ENCODE results near the gene IFNA6.

The IFNA6 gene

DNA sequence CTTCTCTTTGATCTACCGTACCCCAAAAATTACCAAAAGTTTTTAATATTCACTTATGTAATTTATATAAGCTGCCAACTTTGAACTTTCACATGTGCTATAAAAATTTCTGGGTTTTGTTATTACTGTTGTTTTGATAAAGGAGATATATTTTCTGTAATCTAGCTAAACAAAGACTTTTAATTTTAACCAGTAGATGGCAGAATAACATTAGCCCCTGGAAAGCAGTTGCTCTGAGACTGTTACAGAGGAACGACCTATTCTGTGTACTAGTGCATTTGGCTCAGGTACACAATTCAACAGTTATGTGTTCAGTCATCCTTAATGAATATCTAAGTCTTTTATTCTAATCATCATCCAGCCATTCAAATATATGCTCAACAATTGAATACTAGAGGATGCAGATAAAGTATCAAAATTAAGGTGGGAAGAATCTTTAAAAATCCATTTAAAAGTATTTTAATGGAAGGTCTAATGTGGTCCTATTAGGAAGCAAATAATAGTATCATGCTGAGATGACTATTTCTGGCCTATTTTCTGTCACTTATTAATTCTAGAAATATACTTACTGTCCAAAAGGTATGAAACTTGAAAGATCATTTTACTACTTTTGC, 24.1 kb downstream of the IFNA6 start:
- DNase-seq, result peak; percentile 69

DNA sequence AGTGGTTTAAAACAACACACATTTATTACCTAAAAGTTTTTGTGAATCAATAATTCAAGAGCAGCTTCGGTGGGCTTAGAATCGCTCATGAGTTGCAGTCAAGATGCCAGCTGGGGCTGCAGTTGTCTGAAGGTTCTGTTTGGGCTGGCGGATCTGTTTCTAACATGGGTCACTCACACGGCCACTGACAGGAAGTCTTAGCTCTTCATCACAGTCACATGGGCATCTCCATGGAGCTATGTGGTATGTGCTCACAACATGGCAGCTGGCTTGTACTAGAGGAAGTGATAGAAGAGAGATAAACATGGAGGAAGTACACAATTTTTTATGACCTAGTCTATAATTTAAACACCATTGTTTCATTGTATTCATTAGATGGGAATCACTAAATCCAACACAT, 26.6 kb downstream of the IFNA6 start:
- peak; percentile 17 for DNase-seq

DNA sequence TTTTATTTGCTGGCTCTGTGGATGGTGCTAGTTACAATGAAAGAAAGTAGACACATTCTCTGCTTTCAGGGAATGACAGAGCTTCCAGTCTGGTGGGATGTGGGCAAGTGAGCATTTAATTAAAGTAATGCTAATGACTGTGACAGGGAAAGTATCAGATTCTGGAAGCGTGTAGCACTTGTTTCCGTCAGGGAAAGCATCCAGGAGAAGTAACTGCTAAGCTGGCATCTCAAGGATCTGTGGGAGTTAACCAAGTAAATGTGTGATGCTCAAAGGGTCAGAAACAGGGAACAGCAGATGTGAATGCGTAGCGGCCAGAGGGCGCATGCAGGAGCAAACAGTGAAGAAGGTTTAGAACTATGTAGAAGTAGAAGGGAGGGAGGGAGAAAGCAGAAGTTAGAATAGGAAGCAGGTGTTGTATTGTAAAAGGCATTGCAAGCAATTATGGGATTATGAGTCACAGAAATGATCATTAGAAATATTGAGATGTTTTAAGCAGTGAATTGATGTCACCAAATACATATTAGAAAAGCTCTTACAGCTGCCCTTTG, 27.7 kb downstream of the IFNA6 start:
- DNase-seq, result no peak

DNA sequence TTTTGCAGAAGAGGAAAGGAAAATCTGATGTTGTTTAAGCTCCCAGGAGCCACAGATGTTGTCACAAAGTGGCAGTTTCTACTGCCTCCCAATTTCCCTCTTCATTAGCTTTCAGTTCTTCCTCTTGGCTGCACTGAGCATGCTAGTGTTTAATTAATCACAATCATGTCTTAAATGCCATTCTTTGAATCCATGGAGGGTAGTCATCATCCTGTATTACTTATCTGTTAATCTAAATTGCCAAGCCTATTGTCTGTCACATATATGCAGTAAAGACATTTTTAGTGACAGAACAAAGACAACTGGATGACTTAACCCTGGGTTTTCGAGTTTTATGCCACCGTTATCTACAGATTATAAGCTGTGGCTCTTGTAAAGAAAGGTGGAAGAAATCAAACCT, 30.2 kb downstream of the IFNA6 start:
- DNase-seq, result no peak

DNA sequence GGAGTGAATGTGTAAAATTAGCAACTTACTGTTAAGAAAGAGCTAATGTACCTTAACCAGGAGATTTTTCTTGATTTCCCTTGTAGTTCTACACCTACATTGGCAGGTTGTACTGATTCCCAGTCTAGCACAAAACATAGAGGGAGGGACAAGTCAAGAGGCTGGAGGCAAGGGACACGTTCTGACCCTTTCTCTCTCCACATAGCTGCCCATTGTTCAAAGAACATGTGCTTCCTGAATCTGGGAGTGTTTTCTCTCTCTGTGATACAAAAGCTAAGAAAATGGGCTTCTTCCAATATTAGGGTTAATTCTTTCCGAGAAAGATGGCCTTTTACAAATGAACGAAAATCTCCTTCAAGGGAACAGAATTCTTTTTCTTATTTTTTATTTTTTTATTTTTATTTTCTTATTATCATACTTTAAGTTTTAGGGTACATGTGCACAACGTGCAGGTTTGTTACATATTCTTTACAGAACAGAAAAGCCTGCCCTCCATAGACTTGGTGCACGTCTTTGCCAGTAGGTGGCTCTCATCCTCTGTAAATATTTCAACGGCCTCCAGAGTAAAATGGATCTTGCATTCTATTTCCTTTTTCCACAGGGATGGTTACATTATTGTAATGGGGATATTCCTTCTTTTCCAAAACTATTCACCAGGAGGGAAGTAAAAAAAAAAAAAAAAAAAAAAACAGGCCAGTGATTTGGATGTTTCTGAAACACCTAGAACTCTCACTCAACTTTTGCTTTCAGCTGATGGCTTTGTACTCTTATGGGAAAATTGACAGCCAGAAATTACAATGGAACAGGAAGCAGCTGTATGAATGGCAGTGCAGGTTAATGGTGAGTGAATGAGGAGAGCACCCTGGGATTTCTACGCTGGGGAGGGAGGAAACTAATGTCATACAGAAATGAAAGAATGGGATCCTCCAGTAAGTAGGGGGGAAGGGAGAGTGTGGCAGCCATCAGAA, 32.4 kb downstream of the IFNA6 start:
- peak; percentile 72 for DNase-seq

DNA sequence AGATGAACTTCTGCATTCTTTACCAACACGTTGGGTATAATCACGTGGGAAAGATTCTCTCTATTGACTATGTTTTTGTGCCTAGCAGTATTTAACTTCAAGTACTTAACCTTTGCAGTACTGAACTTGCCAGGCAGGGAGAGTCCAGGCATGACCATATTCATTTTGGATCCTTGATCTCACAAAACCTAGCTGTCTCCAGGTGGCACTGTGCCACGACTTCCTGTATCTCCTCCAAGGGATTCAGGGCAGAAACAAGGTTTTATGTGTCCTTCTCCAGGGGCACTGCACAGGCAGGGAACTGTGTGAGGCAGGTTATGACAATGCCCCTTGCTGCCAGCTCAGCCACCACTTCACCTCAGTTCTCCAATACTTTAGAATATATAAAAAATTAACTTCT, 33.8 kb downstream of the IFNA6 start:
- DNase-seq, result peak; percentile 12

DNA sequence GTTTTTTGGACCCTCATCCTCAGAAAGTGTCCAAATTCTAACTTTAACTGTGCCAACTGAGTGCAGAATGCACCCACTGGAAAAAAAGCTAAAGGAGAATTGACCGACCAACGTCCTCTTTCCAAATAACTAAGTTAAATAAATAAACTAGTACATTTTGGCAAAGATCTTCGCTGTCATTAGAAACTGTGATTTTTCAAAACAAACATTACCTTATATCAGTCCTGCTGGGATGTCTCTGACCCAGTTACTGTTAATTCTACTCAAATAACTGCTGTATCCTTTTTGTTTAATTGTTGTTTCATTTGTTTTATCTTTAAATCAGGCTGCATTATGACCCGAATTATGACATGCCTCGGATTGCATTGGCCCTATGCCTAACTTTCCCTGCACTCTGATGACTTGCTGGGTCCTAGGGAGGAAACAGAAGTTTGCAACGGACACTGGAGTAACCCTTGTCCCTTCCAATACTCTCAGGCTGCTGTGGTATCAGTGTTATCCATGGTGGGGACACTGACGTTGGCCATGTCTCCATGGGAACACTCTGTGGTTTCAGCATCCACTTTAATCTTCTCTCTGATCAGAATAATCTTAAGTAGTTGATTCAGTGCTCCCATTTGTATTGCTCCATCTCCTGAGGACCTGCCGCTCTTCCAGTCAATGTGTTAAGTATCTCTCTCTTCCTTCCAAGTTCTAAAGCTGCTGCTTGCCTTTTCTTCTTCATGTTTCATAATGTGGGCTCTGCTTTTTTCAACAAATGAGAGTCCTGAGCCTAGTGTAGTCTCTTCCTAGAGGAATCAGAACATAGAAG, 34.5 kb downstream of the IFNA6 start:
- DNase-seq, result no peak

DNA sequence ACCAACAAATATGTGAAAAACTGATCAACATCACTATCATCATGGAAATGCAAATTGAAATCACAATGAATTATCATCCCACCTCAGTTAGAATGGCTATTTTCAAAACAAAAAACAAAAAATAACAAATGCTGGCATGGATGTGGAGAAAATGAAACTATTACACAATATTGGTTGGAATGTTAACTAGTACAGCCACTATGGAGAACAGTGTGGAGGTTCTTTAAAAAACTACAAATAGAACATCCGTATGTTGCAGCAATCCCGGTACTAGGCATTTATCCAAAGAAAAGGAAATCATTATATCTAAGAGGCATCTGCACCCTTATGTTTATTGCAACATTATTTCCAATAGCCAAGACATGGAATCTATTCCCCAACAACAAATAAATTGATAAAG, 36.5 kb downstream of the IFNA6 start:
- DNase-seq, result no peak

DNA sequence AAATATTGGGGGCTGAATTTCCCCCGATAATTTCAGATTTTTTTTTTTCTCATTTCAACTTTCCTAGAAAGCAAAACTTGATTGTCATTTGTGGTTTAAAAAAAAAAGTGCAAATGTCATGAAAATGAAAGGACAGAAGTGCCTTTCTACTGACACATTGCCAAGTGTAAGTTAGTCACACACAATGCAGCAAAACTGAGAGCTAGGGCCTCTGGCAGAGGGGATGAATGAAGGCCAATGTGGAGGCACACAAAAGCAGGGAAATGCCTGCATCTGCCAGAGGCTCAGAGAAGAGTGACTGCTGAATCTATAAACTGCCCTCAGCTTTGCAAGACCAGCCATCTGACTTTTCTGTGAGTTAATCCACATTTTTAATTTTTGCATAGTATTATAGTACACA, 38.8 kb downstream of the IFNA6 start:
- no peak for DNase-seq

DNA sequence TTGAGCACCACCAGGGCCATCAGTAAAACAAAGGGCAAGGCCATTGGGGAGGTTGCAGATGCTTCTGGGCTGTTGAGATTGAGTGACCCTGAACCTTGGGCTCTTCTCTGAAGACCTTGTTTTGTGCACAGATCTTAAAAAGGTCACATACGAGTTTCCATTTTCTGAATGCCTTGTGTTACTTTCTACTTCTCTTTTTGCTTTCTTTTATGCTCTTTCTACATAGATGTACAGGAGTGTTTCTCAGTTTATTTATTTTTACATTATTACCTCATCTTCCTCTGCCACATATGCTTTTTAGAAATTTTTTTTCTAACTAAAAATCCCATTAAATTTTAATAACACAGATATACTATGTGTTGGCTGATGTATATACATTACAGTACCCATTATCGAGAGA, 45.5 kb downstream of the IFNA6 start, which contains the start of gene IFNA5:
Gene IFNA5, minus strand, starts transcription at position 101 of the 400 bp plus-strand sequence. Its CDS starts 57 bp downstream, at position 44.
- no peak for DNase-seq

Data from DMS53 (cell line).